ENCODE data around the gene ADAM12. TPM values are rescaled to one million over a fixed set of nuclear protein-coding genes. Genes with fewer than 3 reads are reported as not detected.

Gene ADAM12
- total RNA-seq, 4 donors from 2014 or later: under 0.01 to 60.8 (median 0.64) TPM; not detected in 1

GRCh38 chr10:126006264-126006663 is 382.0 kb downstream of the ADAM12 start:
- no peak for DNase-seq
- no peaks in the 10 kb centered on the region for H3K36me3 ChIP-seq
- no peaks in the 10 kb centered on the region for H3K4me1 ChIP-seq
- H3K4me3 ChIP-seq: no peak overlapping the region
- TF ChIP-seq CTCF (IDR thresholded peaks at IDR 0.05) (no peak), POLR2A (IDR thresholded peaks at IDR 0.05) (no peak)
- no peak overlapping the region for H3K27ac ChIP-seq
- intact Hi-C loops (cut with DNase I; ENCODE audit: low total_unique reads): no loop called here
- H3K27me3 ChIP-seq: no peaks in the 10 kb centered on the region
- no peaks in the 10 kb centered on the region for H3K9me3 ChIP-seq

GRCh38 chr10:126004752-126005151 is 383.5 kb downstream of the ADAM12 start:
- no peaks in the 10 kb centered on the region for H3K36me3 ChIP-seq
- no peak for DNase-seq
- H3K4me3 ChIP-seq: no peak overlapping the region
- no peaks in the 10 kb centered on the region for H3K4me1 ChIP-seq
- TF ChIP-seq CTCF (IDR thresholded peaks at IDR 0.05): no peak
- TF ChIP-seq POLR2A (IDR thresholded peaks at IDR 0.05): no peak
- intact Hi-C loops (cut with DNase I; ENCODE audit: low total_unique reads): no loop called here
- H3K27me3 ChIP-seq: no peaks in the 10 kb centered on the region
- no peak overlapping the region for H3K27ac ChIP-seq
- no peaks in the 10 kb centered on the region for H3K9me3 ChIP-seq

GRCh38 chr10:126001576-126001975 is 386.7 kb downstream of the ADAM12 start:
- no peak for TF ChIP-seq POLR2A (IDR thresholded peaks at IDR 0.05)
- Histone ChIP-seq H3K36me3 (no peaks in the 10 kb centered on the region), H3K27ac (no peak overlapping the region), H3K27me3 (no peaks in the 10 kb centered on the region), H3K9me3 (no peaks in the 10 kb centered on the region), H3K4me3 (no peak overlapping the region), H3K4me1 (no peaks in the 10 kb centered on the region)
- DNase-seq: no peak
- intact Hi-C loops (cut with DNase I; ENCODE audit: low total_unique reads): no loop called here

- no peak for DNase-seq
- no peaks in the 10 kb centered on the region for H3K36me3 ChIP-seq
- H3K9me3 ChIP-seq: no peaks in the 10 kb centered on the region
- H3K4me1 ChIP-seq: no peaks in the 10 kb centered on the region
- H3K27me3 ChIP-seq: no peaks in the 10 kb centered on the region
- no peak overlapping the region for H3K27ac ChIP-seq
- intact Hi-C loops (cut with DNase I; ENCODE audit: low total_unique reads): no loop called here
- no peak for TF ChIP-seq POLR2A (IDR thresholded peaks at IDR 0.05)
- TF ChIP-seq CTCF (IDR thresholded peaks at IDR 0.05): no peak
- no peak overlapping the region for H3K4me3 ChIP-seq
These were observed 388.6 kb downstream of the ADAM12 start for GRCh38 chr10:125999694-126000093.

GRCh38 chr10:125997586-125997985 is 390.7 kb downstream of the ADAM12 start:
- Histone ChIP-seq H3K27ac (no peak overlapping the region), H3K4me1 (no peaks in the 10 kb centered on the region), H3K9me3 (no peaks in the 10 kb centered on the region), H3K4me3 (no peak overlapping the region), H3K27me3 (no peaks in the 10 kb centered on the region), H3K36me3 (no peaks in the 10 kb centered on the region)
- no peak for TF ChIP-seq CTCF (IDR thresholded peaks at IDR 0.05)
- TF ChIP-seq POLR2A (IDR thresholded peaks at IDR 0.05): no peak
- intact Hi-C loops (cut with DNase I; ENCODE audit: low total_unique reads): no loop called here
- no peak for DNase-seq

GRCh38 chr10:125995726-125996304 is 392.5 kb downstream of the ADAM12 start:
- no peak overlapping the region for H3K4me3 ChIP-seq
- TF ChIP-seq CTCF (IDR thresholded peaks at IDR 0.05) (no peak), POLR2A (IDR thresholded peaks at IDR 0.05) (no peak)
- intact Hi-C loops (cut with DNase I; ENCODE audit: low total_unique reads): no loop called here
- H3K36me3 ChIP-seq: no peaks in the 10 kb centered on the region
- no peaks in the 10 kb centered on the region for H3K9me3 ChIP-seq
- no peak overlapping the region for H3K27ac ChIP-seq
- no peak for DNase-seq
- no peaks in the 10 kb centered on the region for H3K27me3 ChIP-seq
- no peaks in the 10 kb centered on the region for H3K4me1 ChIP-seq

Data from uterus (tissue), 4 donors.